CD4-positive, alpha-beta T cell treated with Interleukin-6 for 4 hours (primary cell): Measurements from ENCODE around the gene ZNF621.

Experiments used
- DNase-seq: peaks from one replicate; pipeline ENCODE4 v3.0.0-alpha.2; 2020; ENCODE audit warnings: mixed read lengths

ZNF621 gene

DNA sequence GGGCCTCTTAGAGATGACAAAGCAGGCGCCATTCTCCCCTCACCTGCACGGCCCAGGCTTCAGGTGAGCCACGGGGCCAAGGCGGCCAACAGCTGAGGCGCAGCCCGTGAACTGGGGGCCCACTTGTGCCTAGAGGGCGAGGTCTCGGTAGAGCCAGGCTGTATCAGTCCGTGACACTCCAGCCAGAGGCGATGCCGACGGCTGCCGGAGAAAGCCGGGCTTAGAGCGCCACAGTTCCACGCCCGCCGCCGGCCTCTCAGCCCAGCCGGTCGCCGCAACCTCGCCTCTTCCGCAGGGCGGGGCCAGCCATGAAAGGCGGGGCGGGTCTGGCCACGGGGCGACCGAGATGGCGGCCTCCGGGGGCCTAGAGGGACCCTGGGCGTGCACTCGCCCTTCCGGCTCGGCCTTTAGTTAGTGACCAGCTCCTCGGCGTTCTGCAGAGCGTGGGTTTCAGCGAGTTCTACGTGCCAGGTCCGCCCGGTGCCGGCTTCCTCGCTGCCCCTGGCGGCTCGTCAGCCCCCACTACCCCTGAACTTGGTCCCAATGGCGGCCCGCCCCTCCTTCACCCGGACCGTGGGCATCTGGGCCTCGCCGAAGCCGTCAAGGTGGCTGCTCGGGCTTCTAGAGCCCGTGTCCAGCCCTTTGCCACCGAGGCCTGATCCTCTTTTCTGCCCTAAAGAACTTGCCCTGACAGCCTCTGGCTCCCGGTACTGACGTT lies at the start of gene ZNF621:
TSS of gene ZNF621 (plus strand) at position 393 of the 718 bp plus-strand sequence. CDS start 881 bp downstream, outside the sequence.
- peak; percentile 87 for DNase-seq

DNA sequence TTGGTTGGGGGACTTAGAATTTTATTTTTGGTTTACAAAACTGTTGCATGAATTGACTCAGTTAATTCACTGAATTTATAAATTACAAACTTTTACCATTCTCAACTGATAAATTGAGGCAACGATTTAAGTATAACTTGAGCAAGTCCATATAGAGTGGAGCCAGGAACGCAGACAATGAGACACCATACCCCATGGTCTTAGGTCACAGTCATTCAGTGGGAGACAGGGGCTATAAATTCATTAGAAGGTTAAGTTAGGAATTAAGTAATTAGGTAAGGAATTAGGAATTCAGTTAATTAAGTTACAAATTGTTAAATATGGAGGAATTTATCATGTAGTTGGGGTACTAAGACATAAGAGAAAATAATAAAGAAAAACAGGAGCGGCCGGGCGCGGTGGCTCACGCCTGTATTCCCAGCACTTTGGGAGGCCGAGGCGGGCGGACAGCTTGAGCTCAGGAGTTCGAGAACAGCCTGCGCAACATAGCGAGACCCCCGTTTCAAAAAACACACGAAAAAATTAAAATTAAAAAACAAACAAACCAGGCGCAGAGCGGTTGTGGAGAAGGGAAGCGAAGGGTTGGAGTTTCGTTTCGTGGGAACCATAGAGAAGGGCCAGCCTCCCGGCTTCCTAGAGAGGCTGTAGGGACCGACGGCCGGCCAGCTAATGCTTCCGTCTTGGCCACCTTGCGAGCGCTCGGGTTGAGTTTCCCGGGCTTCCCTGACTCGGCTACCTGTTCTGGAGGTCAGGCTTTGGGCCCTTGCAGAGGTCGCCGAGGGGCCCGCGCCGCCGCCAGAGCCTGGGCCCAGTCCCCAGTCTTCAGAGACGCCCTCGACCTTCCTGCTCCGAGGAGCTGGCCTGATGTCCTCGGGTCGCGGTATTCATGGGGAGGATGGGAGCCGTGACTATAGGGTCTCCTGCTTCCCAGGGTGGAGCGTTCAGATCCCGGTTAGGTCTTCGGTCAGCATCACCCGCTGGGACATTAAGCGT lies 48.0 kb upstream of the ZNF621 start, which contains the start of gene ZNF619:
TSS of gene ZNF619 (plus strand) at position 645 of the 993 bp plus-strand sequence. CDS start 858 bp downstream, outside the sequence.
- DNase-seq, result peak; percentile 71

DNA sequence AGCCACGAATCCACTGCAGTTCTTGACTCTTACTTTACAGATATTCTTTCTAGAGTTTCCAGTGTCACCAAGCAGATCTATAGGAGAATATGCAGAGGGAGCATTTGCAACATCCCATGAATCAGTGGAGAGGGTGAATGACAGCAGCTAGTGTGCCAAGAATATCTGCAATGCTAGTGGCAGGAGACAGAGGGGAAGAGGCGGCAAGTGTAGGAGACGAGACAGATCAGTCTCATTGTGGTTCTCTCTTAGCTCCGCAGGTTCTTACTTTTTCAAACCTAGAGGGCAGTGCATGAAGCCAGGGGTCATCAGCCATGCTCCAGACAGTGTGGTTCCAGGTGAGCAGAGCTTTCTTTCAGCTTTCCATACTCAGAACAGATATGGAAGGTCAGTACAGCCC lies 47.1 kb upstream of the ZNF621 start:
- DNase-seq, result no peak

DNA sequence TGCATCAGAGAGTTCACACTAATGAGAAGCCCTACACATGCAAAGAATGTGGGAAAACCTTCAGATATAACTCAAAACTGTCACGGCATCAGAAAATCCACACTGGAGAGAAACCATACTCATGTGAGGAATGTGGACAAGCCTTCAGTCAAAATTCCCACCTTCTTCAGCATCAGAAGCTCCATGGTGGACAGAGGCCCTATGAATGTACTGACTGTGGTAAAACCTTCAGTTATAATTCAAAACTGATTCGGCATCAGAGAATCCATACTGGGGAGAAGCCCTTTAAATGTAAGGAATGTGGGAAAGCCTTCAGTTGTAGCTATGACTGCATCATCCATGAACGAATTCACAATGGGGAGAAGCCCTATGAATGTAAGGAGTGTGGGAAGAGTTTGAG lies 37.6 kb upstream of the ZNF621 start:
- no peak for DNase-seq

DNA sequence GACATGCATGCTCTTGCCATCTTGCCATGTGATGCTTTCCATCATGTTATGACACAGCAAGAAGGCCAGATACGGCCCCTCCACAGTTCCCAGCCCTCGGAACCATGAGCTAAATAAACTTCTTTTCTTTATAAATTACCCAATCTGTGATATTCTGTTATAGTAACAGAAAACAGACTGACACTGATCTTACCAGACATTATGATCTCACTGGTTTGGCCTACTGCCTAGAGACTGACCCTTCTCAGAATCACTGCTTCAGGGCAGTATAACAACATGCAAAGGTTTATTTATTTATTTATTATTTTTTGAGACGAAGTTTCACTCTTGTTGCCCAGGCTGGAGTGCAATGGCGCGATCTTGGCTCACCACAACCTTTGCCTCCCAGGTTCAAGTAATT lies 33.8 kb upstream of the ZNF621 start:
- no peak for DNase-seq

DNA sequence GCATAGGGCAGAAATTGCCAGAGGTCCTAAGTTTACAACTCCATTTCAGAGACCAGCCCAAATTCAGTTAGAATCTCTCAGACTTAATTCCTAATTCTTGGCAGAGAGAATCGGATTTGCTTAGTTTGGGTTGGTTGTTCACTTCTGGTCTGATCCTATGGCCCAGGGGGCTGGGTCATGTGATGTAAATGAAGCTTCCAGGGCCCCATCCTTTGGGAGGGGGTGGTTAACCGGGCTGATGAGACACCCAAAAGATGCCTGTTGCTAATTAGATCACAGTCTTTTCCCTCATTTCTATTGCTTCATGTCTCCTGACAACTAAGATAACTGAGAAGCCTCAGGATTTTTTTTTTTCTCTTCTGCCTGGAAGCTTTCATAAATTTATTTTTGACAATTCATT lies 30.1 kb upstream of the ZNF621 start:
- no peak for DNase-seq

DNA sequence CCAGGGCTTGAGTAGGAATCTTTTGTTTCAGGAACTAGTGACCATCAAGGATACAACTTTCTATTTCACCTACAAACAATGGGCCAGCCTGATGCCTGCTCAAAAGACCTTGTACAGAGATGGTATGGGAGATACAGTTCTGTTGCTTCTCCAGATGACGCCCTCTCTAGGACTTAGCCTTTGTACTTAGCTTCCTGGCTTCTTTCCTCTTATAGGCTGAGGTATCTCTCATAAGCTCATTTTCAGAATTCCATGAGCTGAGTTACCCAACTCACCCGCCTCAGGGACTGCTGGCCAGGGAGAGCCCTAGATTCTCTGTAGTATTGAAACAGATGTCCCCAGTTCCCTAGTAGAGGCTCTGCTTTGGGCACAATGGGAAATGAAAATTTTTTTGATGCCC lies 27.5 kb upstream of the ZNF621 start:
- DNase-seq, result no peak

DNA sequence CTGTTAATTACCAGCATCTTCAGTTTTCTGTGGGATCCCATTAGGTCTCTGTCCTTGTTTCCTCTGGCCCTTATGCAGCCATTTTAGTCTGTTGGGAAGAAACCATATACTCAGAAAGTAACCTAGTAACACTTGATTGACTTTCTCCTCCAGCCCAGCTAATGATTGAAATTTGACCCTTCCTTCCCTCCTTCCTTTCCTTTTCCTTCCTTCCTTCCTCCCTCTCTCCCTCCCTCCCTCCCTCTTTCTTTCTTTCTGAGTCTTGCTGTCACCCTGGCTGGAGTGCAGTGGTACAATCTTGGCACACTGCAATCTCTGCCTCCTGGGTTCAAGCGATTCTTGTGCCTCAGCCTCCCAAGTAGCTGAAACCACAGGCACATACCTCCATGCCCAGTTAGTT lies 24.8 kb upstream of the ZNF621 start:
- DNase-seq, result no peak

DNA sequence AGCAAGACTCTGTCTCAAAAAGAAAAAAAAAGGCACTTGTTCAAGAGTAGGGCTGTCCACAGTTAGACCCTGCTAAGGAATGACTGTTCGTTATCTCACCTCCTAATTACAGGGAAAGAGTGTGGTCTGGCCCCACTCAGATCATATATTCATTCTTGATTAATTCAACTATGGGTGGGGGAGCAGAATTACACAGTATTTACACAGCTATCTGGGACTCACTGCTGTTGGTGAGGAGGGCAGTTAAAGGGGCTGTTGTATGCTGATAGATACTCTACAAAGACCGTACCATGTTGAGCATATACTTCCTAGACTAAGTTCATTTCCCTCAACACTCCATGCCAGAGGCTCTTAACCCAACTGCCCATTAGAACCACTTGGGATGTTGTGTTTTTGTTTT lies 22.7 kb upstream of the ZNF621 start:
- no peak for DNase-seq

DNA sequence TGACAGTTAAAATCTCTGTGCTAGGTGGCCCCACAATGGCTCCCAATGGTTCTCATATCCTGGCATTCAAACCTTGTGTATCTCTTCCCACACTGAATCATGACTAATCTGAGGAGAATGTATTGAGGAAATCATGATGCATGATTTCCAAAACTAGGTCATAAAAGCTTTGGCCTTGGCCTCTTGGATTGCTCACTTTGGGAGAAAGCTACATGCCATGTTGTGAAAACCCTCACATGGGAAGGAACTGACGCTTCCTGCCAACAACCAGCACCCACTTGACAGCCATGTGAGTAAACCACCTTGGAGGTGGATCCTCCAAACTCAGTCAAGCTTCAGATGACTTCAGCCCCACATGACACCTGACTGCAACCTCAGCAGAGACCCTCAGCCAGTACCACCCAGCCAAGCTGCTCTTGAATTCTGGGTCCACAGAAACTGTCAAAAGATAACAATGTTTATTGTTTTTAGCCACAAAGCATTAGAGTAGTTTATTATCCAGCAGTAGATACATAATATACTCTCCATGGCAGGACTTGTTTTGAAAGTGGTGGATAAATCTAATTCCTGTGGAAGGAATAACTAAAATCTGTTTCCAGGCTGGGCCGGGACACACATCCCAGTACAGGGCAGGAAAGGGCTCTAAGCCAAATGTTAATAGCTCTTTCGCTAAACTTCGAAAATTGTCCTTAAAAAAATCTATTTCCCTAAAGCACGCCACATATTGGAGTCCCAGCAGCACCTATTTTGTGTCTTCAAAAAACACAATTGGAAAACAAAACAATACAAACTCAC lies 19.9 kb upstream of the ZNF621 start:
- no peak for DNase-seq

DNA sequence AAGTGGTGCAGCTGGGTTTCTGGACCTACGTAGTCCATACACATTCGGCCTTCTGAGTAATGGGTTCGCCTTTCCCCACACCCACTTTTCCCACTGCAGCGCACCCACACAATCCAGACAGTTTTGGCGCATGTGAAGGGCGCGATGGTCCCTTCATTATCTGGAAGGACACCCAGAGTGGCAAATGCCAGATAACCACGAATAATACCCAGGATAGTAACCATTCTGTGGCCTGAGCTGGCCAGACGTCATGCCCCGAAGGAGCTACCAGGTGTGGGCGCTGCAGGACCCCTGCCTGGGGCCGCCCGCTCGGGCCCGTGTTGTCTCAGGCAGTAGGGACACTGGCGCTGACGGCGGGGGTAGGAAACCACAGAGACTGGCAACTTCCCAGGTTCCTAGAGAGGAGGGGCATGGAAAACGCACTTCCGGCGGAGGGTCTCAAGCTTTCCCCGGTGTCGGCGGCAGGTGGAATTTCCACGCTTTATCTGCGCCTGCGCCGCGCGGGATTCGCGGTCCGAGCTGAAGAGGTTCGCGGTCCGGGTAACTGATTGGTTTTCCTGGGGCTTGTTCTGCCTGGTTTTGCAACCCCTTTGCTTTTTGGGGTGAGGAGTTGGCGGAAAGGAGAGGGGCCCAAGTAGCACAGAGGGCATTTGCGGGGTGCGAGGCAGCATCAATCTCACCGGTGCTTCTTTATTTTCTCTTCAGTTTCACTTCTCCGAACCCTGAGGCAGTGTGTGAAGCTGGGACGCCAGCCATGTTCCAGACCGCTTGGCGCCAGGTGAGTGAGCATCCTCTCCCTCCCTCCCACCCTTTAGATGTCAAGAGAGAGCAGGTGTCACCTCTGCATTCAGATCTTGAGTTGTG lies 18.9 kb upstream of the ZNF621 start, which contains the start of gene ZNF620:
TSS of gene ZNF620 (plus strand) at position 441 of the 864 bp plus-strand sequence. CDS start at position 755, 314 bp downstream.
- DNase-seq, result peak; percentile 62

DNA sequence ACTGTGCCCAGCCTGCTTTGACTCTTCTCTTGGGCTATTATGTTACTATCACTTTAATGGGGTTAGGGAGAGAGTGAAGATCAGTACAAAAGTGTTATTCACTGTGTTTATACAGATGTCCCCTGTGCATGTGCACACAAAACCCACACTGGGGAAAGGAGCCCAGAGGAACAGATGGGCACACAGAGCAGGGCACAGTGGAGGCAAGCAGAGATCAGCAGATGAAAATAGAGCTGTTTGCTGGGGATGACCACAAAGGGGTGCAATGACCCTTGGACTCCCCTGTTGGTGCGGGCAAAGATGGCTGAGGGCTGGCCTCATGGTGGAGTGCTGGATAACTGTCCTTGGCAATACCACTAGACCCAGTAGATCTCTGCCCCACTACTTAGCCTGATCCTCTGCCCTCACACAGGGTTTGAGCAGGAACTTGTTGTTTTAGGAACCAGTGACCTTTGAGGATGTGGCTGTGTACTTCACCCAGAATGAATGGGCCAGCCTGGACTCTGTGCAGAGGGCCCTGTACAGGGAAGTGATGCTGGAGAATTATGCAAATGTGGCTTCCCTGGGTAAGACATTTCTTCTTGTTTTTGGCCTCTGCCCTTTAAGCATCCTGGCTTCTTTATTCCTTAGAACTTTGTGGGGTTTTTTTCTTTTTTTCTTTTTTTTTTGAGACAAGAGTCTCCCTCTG lies 13.6 kb upstream of the ZNF621 start:
- DNase-seq, result no peak

DNA sequence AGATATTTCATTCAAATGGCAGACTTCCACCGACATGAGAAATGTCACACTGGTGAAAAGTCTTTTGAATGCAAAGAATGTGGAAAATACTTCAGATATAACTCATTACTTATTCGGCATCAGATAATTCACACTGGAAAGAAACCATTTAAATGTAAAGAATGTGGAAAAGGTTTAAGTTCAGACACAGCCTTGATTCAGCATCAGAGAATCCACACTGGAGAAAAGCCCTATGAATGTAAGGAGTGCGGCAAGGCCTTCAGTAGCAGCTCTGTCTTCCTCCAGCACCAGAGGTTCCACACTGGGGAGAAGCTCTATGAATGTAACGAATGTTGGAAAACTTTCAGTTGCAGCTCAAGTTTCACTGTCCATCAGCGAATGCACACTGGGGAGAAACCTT lies 8.6 kb upstream of the ZNF621 start:
- no peak for DNase-seq

DNA sequence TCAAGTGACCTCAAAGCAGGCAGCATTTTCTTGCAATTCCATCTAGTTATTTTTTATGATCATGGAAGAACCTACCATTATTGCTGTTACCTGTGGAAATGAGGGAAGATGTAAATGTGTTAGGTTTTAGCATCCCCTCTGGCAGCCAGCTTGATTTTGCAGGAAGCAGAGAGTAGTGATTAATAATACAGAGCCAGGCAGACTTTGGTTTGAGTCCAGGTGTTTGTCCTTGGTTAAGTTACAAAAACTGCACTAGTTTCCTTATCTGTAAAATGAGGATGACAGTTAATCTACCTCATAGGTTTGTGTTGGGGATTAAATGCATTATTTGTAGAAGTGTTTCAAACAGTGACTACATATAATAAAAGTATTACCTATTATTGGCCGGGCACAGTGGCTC lies 6.7 kb upstream of the ZNF621 start:
- no peak for DNase-seq

DNA sequence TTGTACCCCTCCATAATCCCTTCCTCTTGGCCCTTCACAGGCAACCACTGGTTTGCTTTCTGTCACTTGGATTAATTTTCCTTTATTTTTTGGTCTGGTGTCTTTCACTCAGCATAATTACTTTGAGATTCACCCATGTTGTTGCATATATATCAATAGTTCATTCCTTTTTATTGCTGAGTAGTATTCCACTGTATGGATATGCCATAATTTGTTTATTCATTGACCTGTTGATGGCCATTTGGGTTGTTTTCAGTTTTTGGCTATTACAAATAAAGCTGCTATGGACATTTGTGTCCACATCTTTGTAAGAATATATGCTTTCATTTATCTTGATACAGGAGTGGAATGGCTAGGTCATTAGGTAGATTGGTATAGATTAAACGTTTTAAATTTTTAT lies 5.9 kb upstream of the ZNF621 start:
- DNase-seq, result no peak

DNA sequence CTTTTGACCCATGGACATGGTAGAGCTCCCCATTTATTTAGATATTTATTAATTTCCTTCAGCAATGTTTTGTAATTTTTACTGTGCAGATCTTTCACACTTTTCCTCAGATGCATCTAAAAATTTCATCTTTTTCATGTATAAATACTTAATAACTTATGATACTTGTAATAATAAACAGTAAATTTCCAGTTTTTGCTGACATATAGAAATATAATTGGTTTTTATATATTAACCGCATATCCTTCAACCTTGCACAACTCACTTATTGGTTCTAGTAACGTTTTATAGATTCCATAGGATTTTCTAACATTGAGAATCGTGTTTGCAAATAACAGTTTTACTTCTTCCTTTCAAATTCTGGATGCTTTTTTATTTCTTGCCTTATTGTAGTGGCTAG lies 3.5 kb upstream of the ZNF621 start:
- DNase-seq, result no peak

DNA sequence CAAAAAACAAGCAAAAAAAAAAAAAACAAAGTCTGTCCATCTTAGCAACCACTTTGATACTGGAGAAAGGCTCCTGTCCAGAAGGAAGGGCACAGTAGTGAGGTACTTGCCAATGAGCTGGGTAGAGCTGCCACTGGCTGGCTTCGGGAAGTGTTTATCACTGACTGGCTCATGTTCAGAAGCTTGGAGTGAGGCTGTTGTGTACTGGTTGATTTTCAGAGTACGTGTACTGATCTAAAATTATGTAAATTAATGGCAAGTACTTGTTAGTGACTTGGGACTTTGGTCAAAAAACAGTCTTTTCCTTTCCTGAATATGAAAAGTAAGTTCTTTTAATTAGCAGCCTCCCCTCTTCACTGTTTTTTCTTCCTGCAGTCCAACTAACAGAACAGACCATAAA lies 979 bp upstream of the ZNF621 start:
- DNase-seq, result no peak

DNA sequence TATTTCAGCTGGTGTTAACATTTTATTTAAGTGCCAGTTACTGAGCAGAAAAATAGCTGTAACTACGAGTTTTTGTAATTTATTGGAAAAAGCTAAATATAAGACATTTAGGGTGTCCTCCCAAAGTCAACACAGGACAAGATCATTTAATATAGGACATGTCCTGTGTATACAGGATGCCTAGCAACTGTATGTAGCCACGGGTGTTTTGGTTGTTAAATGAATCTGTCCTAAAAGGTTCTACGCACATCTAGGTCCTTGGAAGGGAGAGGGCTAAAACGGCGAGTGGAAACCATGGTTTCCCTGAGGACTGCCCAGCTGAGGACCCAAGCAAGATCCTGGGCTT lies 565 bp upstream of the ZNF621 start:
- no peak for DNase-seq

DNA sequence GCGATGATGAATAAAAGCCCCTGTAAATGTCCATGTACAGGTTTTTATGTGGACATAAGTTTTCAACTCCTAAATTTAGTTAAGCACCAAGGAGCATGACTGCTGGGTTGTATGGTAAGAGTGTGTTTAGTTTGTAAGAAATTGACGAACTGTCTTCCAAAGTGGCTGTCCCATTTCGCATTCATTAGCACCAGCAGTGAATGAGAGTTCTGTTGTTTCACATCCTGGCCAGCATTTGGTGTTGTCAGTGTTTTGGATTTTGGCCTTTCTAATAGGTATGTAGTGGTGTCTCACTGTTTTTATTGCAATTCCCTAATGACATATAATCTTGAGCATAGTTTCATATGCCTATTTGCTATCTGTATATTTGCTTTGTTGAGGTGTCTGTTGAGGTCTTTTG lies 3.7 kb downstream of the ZNF621 start:
- DNase-seq, result no peak

DNA sequence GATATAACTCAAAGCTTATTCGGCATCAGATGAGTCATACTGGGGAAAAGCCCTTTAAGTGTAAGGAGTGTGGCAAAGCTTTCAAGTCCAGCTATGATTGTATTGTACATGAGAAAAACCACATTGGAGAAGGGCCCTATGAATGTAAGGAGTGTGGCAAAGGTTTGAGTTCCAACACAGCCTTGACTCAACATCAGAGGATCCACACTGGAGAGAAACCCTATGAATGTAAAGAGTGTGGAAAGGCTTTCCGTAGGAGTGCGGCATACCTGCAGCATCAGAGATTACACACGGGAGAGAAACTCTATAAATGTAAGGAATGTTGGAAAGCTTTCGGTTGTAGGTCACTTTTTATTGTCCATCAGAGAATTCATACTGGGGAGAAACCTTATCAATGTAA lies 7.5 kb downstream of the ZNF621 start:
- DNase-seq, result no peak

DNA sequence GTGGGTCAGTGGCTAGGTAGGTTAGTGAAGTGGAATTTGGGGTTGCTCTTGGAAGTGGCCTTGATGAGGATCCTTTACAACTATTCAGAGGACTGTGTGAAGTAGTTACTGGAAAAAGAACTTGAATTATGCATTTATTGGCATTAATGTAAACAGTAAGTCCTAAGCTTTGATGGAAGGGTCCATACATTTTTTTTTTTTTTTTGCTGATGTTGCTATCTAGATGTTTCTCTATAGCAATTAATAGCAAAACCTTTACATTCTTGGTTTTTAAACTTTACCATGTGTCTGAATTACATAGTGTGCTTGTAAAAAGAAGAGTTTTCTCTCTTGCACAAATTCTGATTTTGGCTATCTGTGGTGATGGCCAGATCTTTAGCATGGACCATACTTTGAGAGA lies 9.5 kb downstream of the ZNF621 start:
- no peak for DNase-seq
